Keratinocyte (primary cell): Measurements from ENCODE around the gene IPPK. TPM values are rescaled to one million over a fixed set of nuclear protein-coding genes. Genes with fewer than 3 reads are reported as not detected.

ENCODE experiments used
- DNase-seq: peaks from one replicate; pipeline ENCODE4 v3.0.0-alpha.2; 2011; ENCODE audit warnings: low read depth, missing footprints, low spot score
- FAIRE-seq: peaks from 2 replicates; lab custom pipeline; 2011; peaks lifted over from hg19 to GRCh38; lab: Jason Lieb, UNC
- H2AFZ ChIP-seq: 2 replicates; pipeline ENCODE4 v1.6.0; 2012; ENCODE audit warnings: low read length, control low read depth, inconsistent platforms; ENCODE audit not compliant: control insufficient read depth
- H3K27ac ChIP-seq: 2 replicates; pipeline ENCODE4 v1.5.1; 2011; ENCODE audit warnings: low read length; ENCODE audit not compliant: control insufficient read depth, insufficient read depth
- H3K27me3 ChIP-seq: 3 replicates; pipeline ENCODE4 v1.6.0; 2011; ENCODE audit warnings: low read length; ENCODE audit not compliant: control insufficient read depth, insufficient read depth; ENCODE audit errors: extremely low read depth
- H3K36me3 ChIP-seq, 2 experiments: 2 replicates in 1 of 2; 3 replicates in 1 of 2; pipeline ENCODE4 v1.5.1; 2011; ENCODE audit warnings: low read length in 2 of 2, mild to moderate bottlenecking in 1 of 2; ENCODE audit not compliant: control insufficient read depth in 2 of 2, insufficient read depth in 2 of 2; ENCODE audit errors: extremely low read depth in 1 of 2
- H3K4me1 ChIP-seq: 3 replicates; pipeline ENCODE4 v1.5.1; 2011; ENCODE audit warnings: low read length; ENCODE audit not compliant: control insufficient read depth, insufficient read depth; ENCODE audit errors: extremely low read depth
- H3K4me2 ChIP-seq: 3 replicates; pipeline ENCODE4 v1.6.0; 2011; ENCODE audit warnings: low read depth, low read length; ENCODE audit not compliant: control insufficient read depth, insufficient read depth; ENCODE audit errors: extremely low read depth
- H3K4me3 ChIP-seq, 3 experiments: fragments of 200-600 bp in 1 of 3; sonication (generic) in 1 of 3; 2 replicates in 2 of 3; 3 replicates in 1 of 3; pipeline ENCODE4 v1.5.1; 2011 to 2016; ENCODE audit warnings: low read length in 3 of 3, mild to moderate bottlenecking in 3 of 3, control low read depth in 2 of 3, inconsistent platforms in 1 of 3, low read depth in 1 of 3, mixed read lengths in 1 of 3, mixed run types in 1 of 3, moderate library complexity in 1 of 3; ENCODE audit not compliant: control insufficient read depth in 2 of 3, insufficient read depth in 2 of 3; ENCODE audit errors: extremely low read depth in 1 of 3
- H3K79me2 ChIP-seq: 2 replicates; pipeline ENCODE4 v1.6.0; 2012; ENCODE audit warnings: low read length; ENCODE audit not compliant: control insufficient read depth, insufficient read depth
- H3K9ac ChIP-seq: 3 replicates; pipeline ENCODE4 v1.6.0; 2011; ENCODE audit warnings: low read length; ENCODE audit not compliant: control insufficient read depth, insufficient read depth; ENCODE audit errors: extremely low read depth
- H3K9me1 ChIP-seq: 3 replicates; pipeline ENCODE4 v1.6.0; 2011; ENCODE audit warnings: low read length; ENCODE audit not compliant: control insufficient read depth, insufficient read depth; ENCODE audit errors: extremely low read depth
- H3K9me3 ChIP-seq: 2 replicates; pipeline ENCODE4 v1.5.1; 2012; ENCODE audit warnings: low read depth, low read length; ENCODE audit not compliant: control insufficient read depth
- H4K20me1 ChIP-seq: 3 replicates; pipeline ENCODE4 v1.6.0; 2011; ENCODE audit warnings: low read length; ENCODE audit not compliant: control insufficient read depth, insufficient read depth; ENCODE audit errors: extremely low read depth
- EZH2 ChIP-seq: IDR thresholded peaks from one replicate; pipeline ENCODE4 v1.6.1; 2012; ENCODE audit warnings: inconsistent platforms, mild to moderate bottlenecking, low read length, moderate library complexity
- dilution Hi-C: fragments of 300-500 bp; cut with MboI; formaldehyde crosslinking; loops from one replicate; pipeline ENCODE4 v1.7.0; 2020; ENCODE audit warnings: low sequenced_read_pairs; ENCODE audit not compliant: extremely low pct_ligation_motif_present
- polyA plus RNA-seq, 5 experiments: library from polyadenylated mRNA; depleted of rRNA in 3 of 5; stranded (reverse) in 3 of 5; stranded (forward) in 1 of 5; unstranded in 1 of 5; fragments of >200 nt; gene quantifications; 1 replicate in 1 of 5; 2 replicates in 3 of 5; 3 replicates in 1 of 5; pipeline versions ENCODE4 v1.2.1 to v1.2.3, GENCODE V29; 2011 to 2012; ENCODE audit warnings: missing spikeins in 2 of 5, low read depth in 1 of 5, low replicate concordance in 1 of 5
- TF ChIP-seq, protein P1 (sequence below), 3 experiments: IDR thresholded peaks in 1 of 3; conservative IDR thresholded peaks in 1 of 3; optimal IDR thresholded peaks in 1 of 3; 2 replicates in 2 of 3; 3 replicates in 1 of 3; pipeline versions ENCODE3 to v1.5.1; 2011; ENCODE audit warnings: low read length in 3 of 3, mild to moderate bottlenecking in 3 of 3, moderate library complexity in 2 of 3, control low read depth in 1 of 3, inconsistent platforms in 1 of 3; ENCODE audit not compliant: insufficient read depth in 2 of 3; ENCODE audit errors: extremely low read depth in 1 of 3

The IPPK gene
- polyA plus RNA-seq, 1 donor (not counting 4 experiments of a cell fraction or from before 2014, with no cell fraction given) = 32.4 TPM

DNA sequence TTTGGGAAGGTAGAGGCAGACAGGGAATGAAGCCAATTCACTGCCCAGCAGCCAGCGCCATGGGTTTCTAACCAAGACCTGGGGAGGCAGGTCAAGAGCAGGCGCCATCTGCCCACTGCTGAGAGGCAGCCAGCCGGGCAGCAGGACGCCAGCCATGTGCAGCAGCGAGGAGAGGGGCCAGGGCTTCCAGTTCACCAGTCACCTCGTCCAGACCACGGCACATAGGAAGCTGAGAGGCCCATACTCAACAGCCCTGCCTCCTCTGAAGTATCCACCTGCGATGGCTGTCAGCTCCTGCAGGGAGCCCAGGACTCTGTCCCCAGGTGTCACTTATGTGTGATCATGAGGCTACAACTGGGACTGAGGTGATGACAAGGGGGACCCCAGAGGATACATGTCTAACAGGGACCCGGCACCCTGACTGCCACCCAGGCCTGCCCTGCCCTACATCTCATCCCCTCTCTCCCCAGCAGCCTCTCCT lies 30.1 kb downstream of the IPPK start:
- Histone ChIP-seq H2AFZ (no peak overlapping the region), H3K27ac (no peak overlapping the region), H3K27me3 (no peaks in the 10 kb centered on the region), H3K4me2 (no peak overlapping the region), H3K9ac (no peak overlapping the region), H3K4me3 (no peak overlapping the region), H3K79me2 (peaks cover 9% of the 10 kb centered on the region), H3K4me1 (peaks cover 19% of the 10 kb centered on the region), H3K36me3 (peaks cover 57 to 58% of the 10 kb centered on the region in 2 experiments), H4K20me1 (peaks cover 2% of the 10 kb centered on the region), H3K9me1 (no peaks in the 10 kb centered on the region), H3K9me3 (no peaks in the 10 kb centered on the region)
- FAIRE-seq (no peak), DNase-seq (no peak)
- dilution Hi-C loops = no loop called here
- TF ChIP-seq, protein P1, sequence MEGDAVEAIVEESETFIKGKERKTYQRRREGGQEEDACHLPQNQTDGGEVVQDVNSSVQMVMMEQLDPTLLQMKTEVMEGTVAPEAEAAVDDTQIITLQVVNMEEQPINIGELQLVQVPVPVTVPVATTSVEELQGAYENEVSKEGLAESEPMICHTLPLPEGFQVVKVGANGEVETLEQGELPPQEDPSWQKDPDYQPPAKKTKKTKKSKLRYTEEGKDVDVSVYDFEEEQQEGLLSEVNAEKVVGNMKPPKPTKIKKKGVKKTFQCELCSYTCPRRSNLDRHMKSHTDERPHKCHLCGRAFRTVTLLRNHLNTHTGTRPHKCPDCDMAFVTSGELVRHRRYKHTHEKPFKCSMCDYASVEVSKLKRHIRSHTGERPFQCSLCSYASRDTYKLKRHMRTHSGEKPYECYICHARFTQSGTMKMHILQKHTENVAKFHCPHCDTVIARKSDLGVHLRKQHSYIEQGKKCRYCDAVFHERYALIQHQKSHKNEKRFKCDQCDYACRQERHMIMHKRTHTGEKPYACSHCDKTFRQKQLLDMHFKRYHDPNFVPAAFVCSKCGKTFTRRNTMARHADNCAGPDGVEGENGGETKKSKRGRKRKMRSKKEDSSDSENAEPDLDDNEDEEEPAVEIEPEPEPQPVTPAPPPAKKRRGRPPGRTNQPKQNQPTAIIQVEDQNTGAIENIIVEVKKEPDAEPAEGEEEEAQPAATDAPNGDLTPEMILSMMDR (optimal IDR thresholded peaks at IDR 0.05 in 1 of 3, IDR thresholded peaks at IDR 0.05 in 1 of 3, conservative IDR thresholded peaks at IDR 0.05 in 1 of 3; ENCODE audit: extremely low read depth in 1 of 3, insufficient read depth in 2 of 3, low read length in 3 of 3) = no peak
- TF ChIP-seq EZH2 = no peak

DNA sequence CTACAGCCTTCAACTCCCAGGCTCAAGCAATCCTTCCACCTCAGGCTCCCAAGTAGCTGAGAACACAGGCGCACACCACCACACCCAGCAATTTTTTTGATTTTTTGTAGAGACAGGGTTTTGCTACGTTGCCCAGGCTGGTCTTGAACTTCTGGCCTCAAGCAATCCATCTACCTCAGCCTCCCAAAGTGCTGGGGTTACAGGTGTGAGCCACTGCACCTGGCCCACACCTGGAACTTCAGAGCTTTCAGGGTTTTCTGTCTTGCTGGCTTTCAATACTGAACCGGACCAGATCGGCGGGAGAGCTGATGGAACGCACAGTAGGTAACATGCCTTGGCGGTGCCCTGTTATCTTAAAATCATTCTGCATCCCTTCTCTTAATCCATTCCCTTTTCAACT lies 30.8 kb downstream of the IPPK start:
- H2AFZ ChIP-seq = no peak overlapping the region
- DNase-seq (no peak), FAIRE-seq (no peak)
- H3K4me2 ChIP-seq = no peak overlapping the region
- dilution Hi-C loops = no loop called here
- peaks cover 2% of the 10 kb centered on the region for H4K20me1 ChIP-seq
- TF ChIP-seq, protein P1 (optimal IDR thresholded peaks at IDR 0.05 in 1 of 3, IDR thresholded peaks at IDR 0.05 in 1 of 3, conservative IDR thresholded peaks at IDR 0.05 in 1 of 3; ENCODE audit: extremely low read depth in 1 of 3, insufficient read depth in 2 of 3, low read length in 3 of 3) = no peak
- TF ChIP-seq EZH2 = no peak
- peaks cover 19% of the 10 kb centered on the region for H3K4me1 ChIP-seq
- H3K9me1 ChIP-seq = no peaks in the 10 kb centered on the region
- H3K4me3 ChIP-seq = no peak overlapping the region
- no peaks in the 10 kb centered on the region for H3K27me3 ChIP-seq
- H3K79me2 ChIP-seq = peaks cover 9% of the 10 kb centered on the region
- no peak overlapping the region for H3K27ac ChIP-seq
- no peaks in the 10 kb centered on the region for H3K9me3 ChIP-seq
- H3K9ac ChIP-seq = no peak overlapping the region
- peaks cover 57 to 62% of the 10 kb centered on the region in 2 experiments for H3K36me3 ChIP-seq
